Lung microvascular endothelial cell (primary cell): ENCODE data around the gene RHBDF1. TPM values are rescaled to one million over a fixed set of nuclear protein-coding genes. Genes with fewer than 3 reads are reported as not detected.
"Not testable (repeated sequence)": the region's sequence is repeated elsewhere in the genome, so short reads cannot be mapped to it uniquely, and the experiment has no call there.

Experiments used
- DNase-seq, 2 donors: peaks; one replicate each; pipeline versions ENCODE4 v3.0.0 to v3.0.0-alpha.2; 2010; ENCODE audit warnings: low read depth in 2 of 2
- total RNA-seq: library from RNA; depleted of rRNA; stranded (reverse); fragments of >200 nt; gene quantifications from 2 replicates; pipeline ENCODE4 v1.2.1, GENCODE V29; 2014

RHBDF1 gene
- total RNA-seq, 1 donor from 2014 or later: 24.8 TPM

DNA sequence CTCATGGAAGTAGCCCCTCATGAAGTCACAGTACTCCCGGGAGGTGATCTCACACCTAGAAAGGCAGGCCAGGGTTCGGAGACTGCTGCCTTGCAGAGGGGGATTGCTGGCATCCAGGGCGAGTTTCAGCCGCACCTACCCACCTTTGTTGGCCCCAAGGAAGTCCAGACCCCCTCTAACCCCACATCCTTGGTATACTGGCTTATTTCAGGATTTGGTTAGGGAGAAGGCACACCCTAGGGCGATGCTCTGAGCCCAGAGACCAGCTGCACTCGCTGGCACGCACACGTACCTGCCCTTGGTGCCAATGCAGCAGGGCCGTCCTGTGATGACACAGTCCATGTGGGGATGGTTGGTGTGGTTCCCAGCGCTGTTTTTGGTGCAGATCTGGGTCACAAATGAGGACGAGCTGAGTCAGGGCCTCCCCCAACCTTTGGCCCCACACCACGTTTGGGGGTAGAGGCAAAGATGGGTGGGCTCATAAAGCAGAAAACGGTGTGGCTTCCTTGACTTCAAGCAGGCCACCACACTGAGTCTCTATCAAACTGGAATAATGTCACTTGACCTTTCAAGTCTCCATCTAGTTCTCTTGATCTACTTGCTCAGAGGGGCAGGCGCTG is 12.9 kb downstream of the RHBDF1 start:
- no peak for DNase-seq

DNA sequence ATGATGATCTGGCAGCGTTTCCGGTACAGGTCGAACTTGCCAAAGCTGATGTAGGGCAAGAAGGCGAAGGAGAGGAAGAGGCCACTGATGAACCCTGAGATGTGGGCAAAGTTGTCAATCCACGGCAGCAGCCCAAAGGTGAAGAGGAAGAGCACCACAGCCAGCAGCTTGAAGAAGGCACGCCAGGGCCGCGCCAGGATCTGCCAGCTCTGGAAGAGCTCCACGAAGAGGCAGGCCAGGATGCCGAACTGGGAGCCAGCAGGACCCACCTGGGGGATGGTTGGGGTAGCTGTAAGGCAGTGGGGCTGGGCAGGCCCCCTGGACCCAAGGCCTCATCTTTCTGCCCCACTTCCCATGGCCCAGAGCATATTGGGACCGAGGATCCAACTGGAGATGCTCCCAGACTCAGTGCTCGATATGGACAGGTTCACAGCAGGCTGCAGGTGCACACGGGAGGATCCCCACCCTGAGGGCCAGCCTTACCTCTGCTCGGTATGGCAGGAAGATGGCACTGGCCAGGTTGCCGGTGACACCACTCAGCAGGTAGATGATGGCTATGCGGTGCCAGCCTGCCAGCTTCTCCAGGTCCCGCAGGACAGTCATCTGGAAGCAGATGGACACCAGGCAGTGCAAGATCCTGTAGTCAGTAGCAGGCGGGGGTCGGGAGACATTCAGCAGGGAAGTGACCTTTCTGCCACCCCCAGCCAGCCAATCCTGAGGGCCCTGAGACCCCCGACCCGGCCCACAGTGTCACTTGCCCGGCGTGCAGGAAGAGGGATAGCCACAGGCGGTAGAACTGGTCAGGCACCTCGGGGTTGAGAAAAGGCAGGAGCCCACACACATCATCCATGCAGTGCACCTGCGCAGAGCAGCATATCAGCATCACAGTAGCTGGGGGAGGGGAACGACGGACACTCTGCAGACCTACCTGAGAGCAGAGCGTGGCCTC is 13.7 kb downstream of the RHBDF1 start:
- DNase-seq: no peak

DNA sequence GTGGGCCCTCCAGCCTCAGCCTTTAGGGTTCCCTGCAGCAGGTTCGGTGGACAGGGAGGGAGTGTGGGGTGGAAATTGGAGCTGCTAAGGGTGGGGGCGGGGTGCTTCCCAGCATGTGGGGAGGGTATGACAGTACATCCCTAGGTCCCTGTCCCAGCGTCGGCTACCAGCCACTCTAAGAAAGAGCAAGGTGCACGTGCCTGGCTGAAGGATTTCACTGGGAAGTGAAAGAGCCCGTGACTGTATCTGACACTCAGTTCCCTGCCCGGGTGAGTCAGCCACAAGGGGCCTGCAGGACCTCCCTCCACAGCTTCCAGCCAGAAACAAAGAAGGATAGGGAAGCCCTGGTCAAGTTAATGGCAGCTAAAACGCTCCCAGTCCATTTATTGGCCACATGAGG is 14.7 kb downstream of the RHBDF1 start:
- DNase-seq: peak in 1 of 2 donors; percentile 42

DNA sequence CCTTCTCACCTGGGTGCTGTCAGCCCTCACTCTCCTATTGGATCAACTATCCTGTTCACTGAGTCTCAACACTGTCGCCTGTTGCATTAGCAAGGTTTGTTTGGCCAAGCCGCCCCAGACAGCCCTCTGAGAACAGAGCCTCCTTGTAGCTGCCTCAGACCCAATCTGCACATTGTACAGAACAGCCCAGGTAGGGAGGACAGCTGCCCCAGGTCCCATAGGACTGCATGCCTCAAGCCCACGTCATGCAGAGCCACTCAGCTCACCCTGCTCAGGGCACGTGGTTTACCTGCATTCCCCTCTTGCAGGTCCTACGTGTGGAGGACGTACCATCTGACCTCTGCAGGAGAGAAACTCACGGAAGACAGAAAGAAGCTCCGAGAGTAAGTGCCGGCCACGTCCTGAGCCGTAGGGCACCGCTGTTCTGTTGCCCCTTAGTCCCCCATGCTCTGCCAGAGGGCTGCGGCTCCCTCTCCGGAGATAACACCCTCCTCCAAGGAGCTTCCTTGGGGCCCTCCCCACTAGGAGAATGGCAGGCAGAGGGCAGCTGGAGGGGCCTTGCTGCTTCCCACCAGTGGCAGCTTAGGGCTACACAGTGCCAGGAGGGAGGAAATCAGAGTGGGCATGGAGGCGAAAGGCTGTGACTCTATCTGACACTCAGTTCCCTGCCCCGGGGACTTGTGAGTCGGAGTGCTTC is 16.1 kb downstream of the RHBDF1 start:
- no peak for DNase-seq

DNA sequence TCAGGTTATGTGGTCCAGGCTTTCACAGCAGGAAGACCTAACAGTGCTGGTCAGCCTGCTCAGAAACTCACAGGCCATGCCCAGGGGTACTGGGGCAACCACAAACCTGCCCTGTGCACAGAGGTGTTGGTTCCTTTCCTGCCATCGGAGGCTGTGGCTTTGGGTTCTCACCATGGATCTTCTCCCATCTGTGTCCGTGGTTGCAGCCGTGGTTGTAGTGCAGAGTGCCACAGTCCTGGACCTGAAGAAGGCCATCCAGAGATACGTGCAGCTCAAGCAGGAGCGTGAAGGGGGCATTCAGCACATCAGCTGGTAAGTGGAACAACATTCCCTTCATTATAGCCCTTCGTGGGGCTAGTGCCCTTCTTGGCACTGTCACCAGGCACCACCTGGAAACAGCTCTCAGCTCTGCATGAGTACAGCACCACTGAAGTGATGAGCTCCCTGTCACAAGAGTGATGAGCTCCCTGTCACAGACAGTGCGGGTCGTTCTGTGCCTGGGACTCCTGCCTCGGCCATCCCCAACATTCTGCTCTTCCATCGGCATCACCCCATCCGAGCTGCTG is 16.8 kb downstream of the RHBDF1 start:
- no peak for DNase-seq

GRCh38 chr16:54237-54581 is 18.2 kb downstream of the RHBDF1 start:
- DNase-seq: no peak

- peak; percentile 98 for DNase-seq
Observed at GRCh38 chr16:53346-54236, 18.8 kb downstream of the RHBDF1 start, which contains the start of the genes POLR3K and SNRNP25. Gene POLR3K, minus strand, starts transcription at chr16:53608. Its CDS starts 22 bp downstream, at chr16:53586. Gene SNRNP25, plus strand, starts transcription at chr16:53828. Its CDS starts 189 bp downstream, at chr16:54017.

- DNase-seq: no peak
Observed at GRCh38 chr16:50769-51591, 21.5 kb downstream of the RHBDF1 start.

DNA sequence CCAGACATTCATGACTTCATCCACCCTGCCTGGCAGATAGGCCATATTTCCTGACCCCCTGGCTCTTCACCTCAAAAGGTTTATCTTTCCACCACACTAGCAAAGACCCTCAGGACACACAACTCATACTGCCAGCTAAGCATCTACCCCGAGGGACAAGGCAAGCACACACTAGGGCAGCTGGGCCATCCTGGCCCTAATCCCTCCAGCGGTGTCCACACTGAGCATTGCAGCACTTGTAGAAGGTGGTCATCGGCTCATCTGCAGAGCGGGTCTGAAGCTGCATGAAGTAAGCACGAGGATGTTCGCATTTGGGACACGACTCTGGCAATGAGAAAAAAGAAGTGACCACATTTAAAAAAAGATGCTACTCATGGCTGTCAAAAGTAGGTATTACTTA is 25.2 kb downstream of the RHBDF1 start:
- DNase-seq: no peak

DNA sequence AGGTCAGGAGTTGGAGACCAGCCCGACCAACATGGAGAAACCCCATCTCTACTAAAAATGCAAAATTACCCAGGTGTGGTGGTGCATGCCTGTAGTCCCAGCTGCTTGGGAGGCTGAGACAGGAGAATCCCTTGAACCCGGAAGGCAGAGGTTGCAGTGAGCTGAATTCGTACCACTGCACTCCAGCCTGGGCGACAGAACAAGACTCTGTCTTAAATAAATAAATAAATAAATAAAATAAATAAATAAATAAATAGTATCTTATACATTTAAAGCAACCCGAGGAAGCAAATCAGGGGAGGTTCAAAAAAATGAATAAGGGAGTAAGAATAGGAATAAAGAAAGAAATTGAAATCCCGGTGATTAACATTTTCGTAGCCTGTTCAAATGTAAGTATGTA is 25.9 kb downstream of the RHBDF1 start:
- DNase-seq: not testable (repeated sequence)

- DNase-seq: no peak
Observed at GRCh38 chr16:45454-45853, 27.0 kb downstream of the RHBDF1 start.

GRCh38 chr16:44655-45054 is 27.8 kb downstream of the RHBDF1 start:
- no peak for DNase-seq

DNA sequence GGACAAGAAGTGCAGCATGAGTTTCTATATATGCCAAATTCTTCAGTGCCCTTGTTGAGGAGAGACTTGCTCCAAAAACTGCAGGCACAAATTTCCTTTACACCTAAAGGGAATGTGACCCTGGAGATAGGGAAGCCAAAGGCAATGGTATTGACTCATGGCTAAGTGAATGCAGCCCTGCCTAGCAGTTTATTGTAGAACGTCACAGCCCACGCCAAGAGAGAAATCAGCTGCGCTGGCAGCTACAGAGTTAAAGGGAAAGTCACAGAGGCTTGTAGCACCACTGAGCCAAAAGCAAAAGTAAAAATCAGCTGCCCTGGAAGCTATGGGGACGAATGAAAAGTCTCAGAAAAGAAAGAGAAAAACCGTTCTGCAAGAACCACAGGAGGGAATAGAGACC is 29.1 kb downstream of the RHBDF1 start:
- DNase-seq: no peak

- DNase-seq: peak in 1 of 2 donors; percentile 18
Observed at GRCh38 chr16:42691-43090, 29.7 kb downstream of the RHBDF1 start.

- no peak for DNase-seq
Observed at GRCh38 chr16:42069-42457, 30.4 kb downstream of the RHBDF1 start.

- DNase-seq: no peak
Observed at GRCh38 chr16:41439-42068, 30.9 kb downstream of the RHBDF1 start.

DNA sequence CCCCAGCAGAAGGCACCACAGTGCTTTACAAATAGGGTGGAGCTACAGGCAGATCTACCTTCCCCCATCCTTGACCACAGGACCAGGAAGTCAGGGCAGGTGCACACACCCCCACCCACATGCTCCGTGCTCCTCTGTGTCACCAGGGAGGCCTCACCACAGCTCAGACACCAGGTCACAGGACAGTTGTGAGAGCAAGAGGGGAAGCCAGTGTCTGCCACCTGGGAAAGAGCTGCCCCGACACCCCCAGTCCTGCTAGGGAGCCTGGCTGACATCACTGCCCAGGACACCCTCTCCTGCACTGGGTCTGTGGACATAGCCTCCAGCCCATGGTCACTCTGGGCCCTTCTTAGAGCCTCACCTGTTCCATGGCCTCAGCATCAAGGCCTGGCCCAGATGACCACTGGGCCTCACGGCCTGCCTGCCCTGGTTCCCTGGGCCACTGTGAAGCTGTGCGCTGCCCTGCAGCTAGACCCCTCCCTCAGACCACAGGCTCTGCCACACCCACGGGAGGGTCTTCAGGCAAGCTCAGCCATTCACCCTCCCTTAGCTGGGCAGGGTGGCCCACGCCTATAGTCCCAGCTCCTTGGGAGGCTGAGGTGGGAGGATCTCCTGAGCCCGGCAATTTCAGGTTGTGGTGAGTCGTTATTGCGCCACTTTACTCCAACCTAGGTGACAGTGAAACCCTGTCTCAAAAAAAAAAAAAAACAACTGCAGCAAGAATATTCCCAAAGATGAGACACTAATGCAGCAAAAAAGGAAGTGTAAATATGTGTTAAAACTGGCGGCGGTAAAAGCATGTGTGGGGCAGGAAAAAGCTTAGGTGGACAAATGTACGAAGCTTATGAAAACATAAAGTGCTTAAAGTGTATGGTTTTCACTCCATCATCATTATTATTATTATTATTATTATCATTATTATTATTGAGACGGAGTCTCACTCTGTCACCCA is 33.2 kb downstream of the RHBDF1 start:
- DNase-seq: no peak

- DNase-seq: not testable (repeated sequence)
Observed at GRCh38 chr16:38206-38605, 34.2 kb downstream of the RHBDF1 start.
